GM12872 (cell line): ENCODE results near the gene CPNE5.

Source experiments
- TF ChIP-seq, protein P1 (sequence below): IDR thresholded peaks from 3 replicates; pipeline ENCODE4 v1.5.1; 2011; ENCODE audit warnings: low read depth, mild to moderate bottlenecking, low read length, moderate library complexity; ENCODE audit not compliant: insufficient read depth

Gene CPNE5

DNA sequence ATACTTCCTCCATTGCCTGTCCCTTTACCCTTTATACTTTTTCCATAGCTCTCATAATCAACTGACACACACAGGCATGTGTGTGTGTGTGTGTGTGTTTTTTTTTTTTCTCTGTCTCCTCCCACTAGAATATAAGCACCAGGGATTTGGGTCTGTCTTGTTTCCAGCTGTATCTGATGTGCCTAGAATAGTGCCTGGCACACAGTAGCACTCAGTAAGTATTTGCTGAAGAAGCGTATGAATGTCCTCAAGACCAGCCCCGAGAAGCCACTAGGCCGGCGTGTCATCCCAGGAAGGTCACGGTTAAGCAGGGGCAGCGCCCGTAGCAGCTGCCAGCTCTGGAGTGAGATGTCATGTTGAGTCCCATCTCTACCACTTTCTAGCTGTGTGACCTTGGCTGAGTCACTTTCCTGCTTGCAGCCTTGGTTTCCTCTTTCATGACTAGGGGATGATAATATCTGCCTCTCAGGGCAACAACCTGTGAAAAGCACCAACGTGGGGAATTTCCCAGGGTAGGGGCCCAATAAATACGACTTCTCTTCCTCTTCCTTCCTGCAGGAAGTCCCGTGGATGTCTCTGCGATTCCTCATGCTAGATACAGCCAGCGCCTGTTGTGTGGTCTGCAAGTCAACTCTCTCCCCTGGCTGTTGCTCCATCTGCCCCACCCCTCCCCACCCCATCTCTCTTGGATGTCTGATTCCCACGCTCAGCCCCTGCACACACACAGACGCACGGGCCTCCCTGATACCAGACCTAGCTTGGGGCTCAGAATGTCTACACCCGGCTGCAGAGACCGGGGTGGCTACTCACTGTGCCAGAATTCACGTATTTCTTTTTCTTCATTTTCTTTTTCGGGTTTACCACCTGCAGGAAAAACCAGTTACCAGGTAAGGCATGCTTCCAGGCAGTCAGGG, 83.6 kb downstream of the CPNE5 start:
- TF ChIP-seq, protein P1, sequence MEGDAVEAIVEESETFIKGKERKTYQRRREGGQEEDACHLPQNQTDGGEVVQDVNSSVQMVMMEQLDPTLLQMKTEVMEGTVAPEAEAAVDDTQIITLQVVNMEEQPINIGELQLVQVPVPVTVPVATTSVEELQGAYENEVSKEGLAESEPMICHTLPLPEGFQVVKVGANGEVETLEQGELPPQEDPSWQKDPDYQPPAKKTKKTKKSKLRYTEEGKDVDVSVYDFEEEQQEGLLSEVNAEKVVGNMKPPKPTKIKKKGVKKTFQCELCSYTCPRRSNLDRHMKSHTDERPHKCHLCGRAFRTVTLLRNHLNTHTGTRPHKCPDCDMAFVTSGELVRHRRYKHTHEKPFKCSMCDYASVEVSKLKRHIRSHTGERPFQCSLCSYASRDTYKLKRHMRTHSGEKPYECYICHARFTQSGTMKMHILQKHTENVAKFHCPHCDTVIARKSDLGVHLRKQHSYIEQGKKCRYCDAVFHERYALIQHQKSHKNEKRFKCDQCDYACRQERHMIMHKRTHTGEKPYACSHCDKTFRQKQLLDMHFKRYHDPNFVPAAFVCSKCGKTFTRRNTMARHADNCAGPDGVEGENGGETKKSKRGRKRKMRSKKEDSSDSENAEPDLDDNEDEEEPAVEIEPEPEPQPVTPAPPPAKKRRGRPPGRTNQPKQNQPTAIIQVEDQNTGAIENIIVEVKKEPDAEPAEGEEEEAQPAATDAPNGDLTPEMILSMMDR, result no peak

DNA sequence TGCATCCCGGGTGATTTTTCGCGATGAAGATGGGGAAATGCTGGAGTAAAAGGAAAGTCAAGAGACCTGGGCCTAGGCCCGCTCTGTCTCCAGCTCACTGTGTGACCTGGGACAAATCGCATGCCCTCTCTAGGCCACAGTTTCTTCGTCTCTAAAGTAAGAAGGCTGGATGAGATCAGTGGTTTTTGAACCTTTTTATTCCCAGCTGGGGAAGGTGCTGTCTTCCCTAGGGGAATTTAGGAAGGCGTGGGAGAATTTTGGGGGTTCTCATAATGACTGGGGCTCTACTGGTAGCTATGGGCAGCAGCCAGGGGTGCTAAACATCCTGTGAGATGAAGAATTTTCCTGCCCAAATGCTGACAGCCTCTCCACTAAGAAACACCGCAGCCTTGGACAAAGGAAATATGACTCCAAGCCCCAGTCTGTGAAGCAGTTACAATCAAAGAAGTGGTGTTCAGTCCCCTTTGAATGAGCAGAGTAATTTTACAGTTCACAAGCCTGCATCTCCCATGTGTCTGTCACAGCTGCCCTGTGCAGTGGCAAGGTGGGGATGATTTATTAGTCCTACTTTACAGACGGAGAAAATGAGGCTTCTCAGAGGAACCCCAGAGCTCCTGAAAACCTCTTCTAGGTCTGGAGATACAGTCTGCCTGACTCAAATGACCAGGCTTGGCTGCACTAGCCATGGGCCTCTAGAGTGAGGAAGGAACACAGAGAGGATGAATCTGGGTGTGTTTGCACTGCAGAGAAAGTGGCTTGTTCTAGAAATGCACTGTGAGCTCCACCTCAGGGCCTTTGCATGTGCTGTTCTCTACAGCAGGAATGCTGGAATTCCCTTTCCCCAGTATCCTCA, 84.4 kb downstream of the CPNE5 start:
- TF ChIP-seq, protein P1, result no peak

DNA sequence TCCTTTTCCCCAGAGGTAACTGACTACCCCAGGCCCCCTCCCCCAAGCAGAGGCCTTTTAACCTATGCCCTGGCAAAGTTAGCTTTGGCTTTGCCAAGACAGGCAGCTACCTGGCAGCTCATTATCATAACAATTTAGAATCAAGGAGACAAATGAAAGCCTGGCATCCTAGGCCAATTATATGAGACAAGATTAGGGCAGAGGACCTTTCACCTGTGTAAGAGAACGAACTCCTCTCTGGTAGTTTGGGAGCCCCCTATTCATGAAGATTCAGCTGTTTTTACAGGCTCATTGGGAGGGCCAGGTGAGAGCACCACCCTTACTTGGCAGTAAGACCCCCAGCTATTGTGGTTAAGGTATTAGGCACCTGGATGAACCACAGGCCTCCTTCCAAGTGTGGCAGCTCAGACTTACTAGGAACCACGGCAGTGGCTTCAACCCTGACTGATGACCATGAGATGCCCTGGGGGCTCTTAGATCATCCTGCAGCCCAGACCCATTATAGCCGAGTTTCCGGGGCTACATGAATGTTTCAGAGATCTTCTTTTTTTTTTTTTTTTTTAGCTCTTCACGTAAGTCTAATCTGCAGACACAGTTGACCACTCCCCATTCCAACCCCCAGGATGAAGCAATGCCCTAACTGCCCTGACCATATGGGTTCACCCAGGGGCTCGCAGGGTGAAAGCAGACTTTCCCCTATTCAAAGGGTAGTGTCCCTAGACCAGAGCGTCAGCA, 85.4 kb downstream of the CPNE5 start:
- TF ChIP-seq, protein P1, result no peak

DNA sequence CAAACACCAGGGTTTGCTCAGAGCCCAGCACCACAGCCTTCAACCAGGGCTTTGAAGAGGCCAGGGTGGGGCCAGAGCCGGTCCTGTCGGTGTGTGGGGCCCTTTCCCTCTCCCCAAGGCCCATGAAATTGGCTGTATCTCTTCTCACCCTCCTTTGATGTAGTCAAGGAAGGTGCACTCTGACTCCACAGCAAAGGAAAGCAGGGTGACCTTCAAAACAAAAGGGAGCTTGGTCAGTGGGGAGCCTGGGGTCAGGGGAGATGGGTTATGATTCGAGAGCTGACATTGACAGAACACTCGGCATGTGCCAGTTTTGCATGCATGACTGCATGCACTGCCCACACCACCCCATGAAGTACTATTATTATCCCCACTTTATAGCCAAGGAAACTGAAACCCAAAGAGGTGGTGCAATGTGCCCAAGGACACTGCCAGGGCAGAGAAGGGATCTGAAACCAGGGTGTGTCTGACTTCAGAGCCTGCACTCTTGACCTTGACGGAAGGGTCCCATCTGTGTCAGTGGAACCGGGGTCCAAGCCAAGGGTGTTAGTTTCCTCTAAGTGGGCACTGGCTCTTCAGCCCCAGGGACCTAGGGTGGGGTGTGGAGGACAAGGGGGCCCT, 86.2 kb downstream of the CPNE5 start:
- TF ChIP-seq, protein P1, result no peak

DNA sequence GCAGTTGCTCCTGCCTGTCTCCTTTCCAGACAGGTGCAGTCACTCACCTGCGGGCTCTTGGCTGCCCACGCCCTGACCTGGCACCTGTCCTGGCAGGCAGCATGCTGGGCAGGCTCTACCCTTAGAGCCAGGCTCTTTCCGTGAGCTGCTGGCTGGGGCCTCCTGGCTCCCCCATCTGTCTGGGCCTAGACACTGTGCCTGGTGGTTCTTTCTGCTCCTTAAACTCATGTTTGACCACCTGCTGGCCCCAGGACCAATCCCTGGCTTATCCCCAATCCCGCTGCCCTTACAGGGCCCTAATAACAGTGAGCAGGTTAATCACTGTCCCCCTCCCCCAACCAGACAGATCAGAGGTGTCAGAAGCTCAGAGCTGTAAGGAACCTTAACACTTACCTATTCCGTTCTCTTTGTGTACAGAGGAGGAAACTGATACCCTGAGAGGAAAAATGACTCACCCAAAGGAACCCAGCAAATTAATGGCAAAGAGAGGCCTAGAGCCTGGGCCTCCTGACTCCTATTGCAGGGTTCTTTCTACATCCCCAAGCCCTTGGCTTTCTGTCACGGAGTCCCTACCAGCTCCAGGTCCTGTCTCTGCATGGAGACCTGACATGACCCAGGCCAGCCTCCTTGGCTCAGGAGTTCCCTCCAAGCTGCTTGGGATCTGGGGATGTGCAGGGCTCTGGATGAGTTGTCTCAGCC, 86.9 kb downstream of the CPNE5 start:
- TF ChIP-seq, protein P1, result no peak

DNA sequence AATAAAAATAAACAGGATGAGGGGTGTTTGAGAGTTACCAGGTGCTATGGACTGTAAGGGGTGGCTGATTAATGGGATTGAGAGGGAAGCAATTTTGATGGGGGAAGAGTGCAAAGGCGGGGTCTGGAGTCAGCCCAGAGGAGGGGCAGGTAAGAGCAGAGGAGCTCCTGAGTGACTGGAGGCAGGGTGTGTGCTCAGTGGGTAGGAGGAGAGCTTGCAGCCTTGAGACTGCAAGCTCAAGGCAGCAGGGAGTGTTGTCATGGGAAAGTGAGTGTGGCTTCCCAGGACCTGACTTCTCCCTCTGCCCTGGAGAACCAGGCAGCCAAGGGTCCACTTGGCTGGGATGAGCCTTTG, 87.4 kb downstream of the CPNE5 start:
- TF ChIP-seq, protein P1, result no peak
